ENCODE results near the gene ABCD2.
"Not testable (repeated sequence)": the region's sequence is repeated elsewhere in the genome, so short reads cannot be mapped to it uniquely, and the experiment has no call there.

ABCD2 gene

DNA sequence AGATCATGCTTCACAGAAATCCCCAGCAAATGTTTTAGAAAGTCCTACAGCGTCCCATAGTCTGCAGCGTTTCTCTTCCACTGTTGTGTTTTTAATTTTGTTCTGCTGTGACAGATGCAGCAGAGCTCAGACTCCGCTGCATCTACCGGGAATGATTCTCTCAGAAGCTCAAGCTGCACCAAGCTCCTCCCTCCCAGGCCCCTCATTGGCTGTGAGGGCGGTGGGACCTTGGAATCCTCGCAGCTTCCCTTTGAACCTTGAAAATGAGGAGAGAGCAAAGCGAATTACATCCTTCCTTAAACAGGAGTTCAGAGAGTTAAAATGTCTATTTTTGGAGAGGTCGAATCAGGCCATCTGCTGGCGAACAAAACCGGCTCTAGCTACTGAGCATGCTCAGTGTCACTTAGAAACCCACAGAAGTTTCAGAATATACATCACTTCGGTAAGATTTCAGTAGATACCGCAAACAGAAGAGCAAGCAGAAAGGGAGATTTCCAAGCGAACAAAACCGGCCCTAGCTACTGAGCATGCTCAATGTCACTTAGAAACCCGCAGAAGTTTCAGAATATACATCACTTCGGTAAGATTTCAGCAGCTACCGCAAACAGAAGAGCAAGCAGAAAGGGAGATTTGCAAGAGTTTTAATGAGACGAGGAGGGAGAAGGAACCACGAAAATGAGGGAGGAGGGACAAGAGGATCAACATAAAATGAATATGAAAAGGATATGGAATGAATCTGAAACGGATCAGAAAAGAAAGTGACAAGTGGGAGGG is at the start of gene ABCD2:
ABCD2 (minus strand) TSS at position 144 of the 774 bp plus-strand sequence. CDS start 188 bp downstream, outside the sequence.
- Mint-ChIP-seq H3K9me3 (no peaks in the 10 kb centered on the region), H3K36me3 (ENCODE audit: low read depth) (no peaks in the 10 kb centered on the region), H3K27me3 (no peaks in the 10 kb centered on the region), H3K4me1 (ENCODE audit: low read depth) (peaks cover 53% of the 10 kb centered on the region), H3K4me3 (no peak within 1 kb of the TSS), H3K27ac (no peak within 1 kb of the TSS)

DNA sequence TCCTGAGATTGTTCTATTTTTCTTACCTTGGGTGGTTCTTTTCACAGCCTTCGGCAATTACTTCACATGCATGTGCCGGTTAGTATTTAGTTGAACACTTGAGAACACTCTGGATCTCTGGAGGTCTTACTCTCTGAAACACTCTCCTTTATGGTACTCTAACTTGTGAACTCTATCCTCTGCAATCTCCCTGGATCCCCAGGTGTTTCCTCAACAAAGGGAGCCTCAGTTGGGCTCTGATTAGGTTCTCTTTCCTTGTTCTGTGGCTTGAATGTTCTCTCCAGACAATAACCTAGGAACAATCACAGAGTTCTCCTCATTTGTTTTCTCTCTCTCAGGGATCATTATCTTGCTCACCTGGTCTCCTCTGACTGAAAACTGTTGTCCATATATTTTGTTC is 40.5 kb upstream of the ABCD2 start:
- H3K4me1 Mint-ChIP-seq (ENCODE audit: low read depth), result peaks cover 12% of the 10 kb centered on the region
- peaks cover 6% of the 10 kb centered on the region for H3K9me3 Mint-ChIP-seq
- H3K36me3 Mint-ChIP-seq (ENCODE audit: low read depth), result no peaks in the 10 kb centered on the region
- no peak overlapping the region for H3K4me3 Mint-ChIP-seq
- no peaks in the 10 kb centered on the region for H3K27me3 Mint-ChIP-seq
- H3K27ac Mint-ChIP-seq, result no peak overlapping the region

DNA sequence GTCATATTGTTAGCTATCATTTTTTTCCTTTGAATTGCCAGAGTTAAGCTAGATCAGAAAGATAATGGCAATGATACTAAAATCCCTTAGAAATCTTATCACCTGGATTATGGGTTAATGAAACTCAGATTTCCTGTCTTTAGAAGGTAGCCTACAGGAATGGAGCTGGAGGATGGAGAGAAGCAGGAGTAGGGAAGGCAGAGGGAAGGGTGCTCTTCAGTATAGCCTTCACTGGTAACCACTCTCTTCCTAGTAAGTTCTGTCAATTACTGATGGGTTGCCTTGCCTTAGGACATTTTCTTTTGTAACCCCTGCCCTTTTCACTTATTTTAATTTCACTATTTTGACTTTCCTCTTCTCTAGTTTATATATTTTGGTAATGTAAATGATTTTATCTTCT is 27.8 kb upstream of the ABCD2 start:
- peaks cover 21% of the 10 kb centered on the region for H3K4me1 Mint-ChIP-seq (ENCODE audit: low read depth)
- no peaks in the 10 kb centered on the region for H3K36me3 Mint-ChIP-seq (ENCODE audit: low read depth)
- H3K9me3 Mint-ChIP-seq, result no peaks in the 10 kb centered on the region
- no peaks in the 10 kb centered on the region for H3K27me3 Mint-ChIP-seq
- H3K27ac Mint-ChIP-seq, result no peak overlapping the region
- no peak overlapping the region for H3K4me3 Mint-ChIP-seq

DNA sequence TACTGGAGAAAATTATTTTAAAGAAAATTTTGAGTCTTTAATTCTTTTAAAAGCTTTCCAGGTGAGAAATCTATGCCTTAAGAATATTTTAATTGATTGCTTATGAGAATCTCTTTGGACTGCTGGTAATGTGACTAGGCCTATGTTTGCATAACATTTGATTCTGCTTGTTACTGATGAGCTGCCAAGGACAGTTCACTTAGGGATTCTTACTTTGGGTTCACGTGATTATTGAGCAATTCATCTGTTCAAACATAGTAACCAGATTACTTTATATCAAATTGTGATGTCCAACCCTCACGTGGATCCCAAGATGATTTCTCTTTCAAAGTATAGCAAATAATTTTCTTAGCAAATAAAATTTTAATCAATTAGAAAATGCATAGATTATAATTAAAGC is 27.4 kb upstream of the ABCD2 start:
- no peaks in the 10 kb centered on the region for H3K27me3 Mint-ChIP-seq
- no peak overlapping the region for H3K27ac Mint-ChIP-seq
- H3K9me3 Mint-ChIP-seq, result no peaks in the 10 kb centered on the region
- no peaks in the 10 kb centered on the region for H3K36me3 Mint-ChIP-seq (ENCODE audit: low read depth)
- no peak overlapping the region for H3K4me3 Mint-ChIP-seq
- peaks cover 21% of the 10 kb centered on the region for H3K4me1 Mint-ChIP-seq (ENCODE audit: low read depth)

GRCh38 chr12:39643052-39643451 is 23.4 kb upstream of the ABCD2 start:
- Mint-ChIP-seq H3K36me3 (ENCODE audit: low read depth) (no peaks in the 10 kb centered on the region), H3K4me1 (ENCODE audit: low read depth) (peaks cover 13% of the 10 kb centered on the region), H3K4me3 (no peak overlapping the region), H3K27ac (no peak overlapping the region), H3K9me3 (no peaks in the 10 kb centered on the region), H3K27me3 (no peaks in the 10 kb centered on the region)

GRCh38 chr12:39638840-39639239 is 19.2 kb upstream of the ABCD2 start:
- H3K27ac Mint-ChIP-seq, result no peak overlapping the region
- no peaks in the 10 kb centered on the region for H3K9me3 Mint-ChIP-seq
- no peak overlapping the region for H3K4me3 Mint-ChIP-seq
- no peaks in the 10 kb centered on the region for H3K36me3 Mint-ChIP-seq (ENCODE audit: low read depth)
- no peaks in the 10 kb centered on the region for H3K4me1 Mint-ChIP-seq (ENCODE audit: low read depth)
- no peaks in the 10 kb centered on the region for H3K27me3 Mint-ChIP-seq

GRCh38 chr12:39638178-39638577 is 18.6 kb upstream of the ABCD2 start:
- no peaks in the 10 kb centered on the region for H3K9me3 Mint-ChIP-seq
- H3K4me3 Mint-ChIP-seq, result no peak overlapping the region
- H3K36me3 Mint-ChIP-seq (ENCODE audit: low read depth), result no peaks in the 10 kb centered on the region
- H3K27ac Mint-ChIP-seq, result no peak overlapping the region
- H3K4me1 Mint-ChIP-seq (ENCODE audit: low read depth), result no peaks in the 10 kb centered on the region
- no peaks in the 10 kb centered on the region for H3K27me3 Mint-ChIP-seq

GRCh38 chr12:39632670-39633069 is 13.1 kb upstream of the ABCD2 start:
- Mint-ChIP-seq H3K27ac (no peak overlapping the region), H3K4me3 (no peak overlapping the region), H3K4me1 (ENCODE audit: low read depth) (peaks cover 28% of the 10 kb centered on the region), H3K36me3 (ENCODE audit: low read depth) (peaks cover 4% of the 10 kb centered on the region), H3K27me3 (no peaks in the 10 kb centered on the region), H3K9me3 (peaks cover 4% of the 10 kb centered on the region)

DNA sequence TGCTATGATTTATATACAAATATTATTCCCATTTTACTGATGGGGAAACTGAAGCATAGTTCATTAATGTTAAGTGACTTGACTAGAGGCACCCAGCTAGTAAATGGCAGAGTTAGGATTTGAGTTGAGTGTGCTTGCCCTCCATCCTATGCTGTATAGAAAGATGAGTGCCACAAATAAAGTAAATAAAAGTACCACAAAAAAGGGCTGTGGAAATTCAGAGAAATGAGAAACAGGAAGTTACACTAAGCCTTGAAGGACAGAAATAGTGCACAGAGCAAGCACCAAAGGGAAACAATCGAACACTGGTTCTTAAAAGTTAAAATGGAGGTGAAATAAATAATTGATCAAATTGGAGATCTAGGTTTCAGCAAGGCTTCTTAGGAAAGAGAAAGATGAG is 9.2 kb upstream of the ABCD2 start:
- H3K4me1 Mint-ChIP-seq (ENCODE audit: low read depth), result peaks cover 60% of the 10 kb centered on the region
- H3K27ac Mint-ChIP-seq, result peak overlapping the region; percentile 88

DNA sequence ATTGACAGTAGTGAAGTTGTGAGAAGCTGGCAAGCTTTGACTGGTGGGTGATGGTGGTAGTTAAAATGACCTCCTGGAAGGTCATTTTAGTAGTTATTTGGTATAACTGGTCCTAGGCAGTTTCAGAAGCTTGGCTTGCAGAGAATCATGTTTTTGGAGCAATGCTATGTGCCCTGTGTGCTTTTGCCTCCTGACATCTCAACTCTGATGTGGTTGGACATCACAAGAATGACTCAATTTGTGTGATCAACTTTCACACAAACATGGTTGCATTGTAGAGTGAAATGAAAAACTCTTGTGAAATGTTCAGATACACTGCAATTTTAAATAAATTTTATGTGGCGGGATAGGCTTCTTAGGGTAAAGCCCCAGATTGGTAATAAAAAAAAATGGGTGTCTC is 8.3 kb upstream of the ABCD2 start:
- H3K27me3 Mint-ChIP-seq, result no peaks in the 10 kb centered on the region
- H3K36me3 Mint-ChIP-seq (ENCODE audit: low read depth), result peaks cover 4% of the 10 kb centered on the region
- H3K4me3 Mint-ChIP-seq, result peak overlapping the region; percentile 49
- H3K27ac Mint-ChIP-seq, result peak overlapping the region; percentile 88
- H3K9me3 Mint-ChIP-seq, result peaks cover 4% of the 10 kb centered on the region
- peaks cover 67% of the 10 kb centered on the region for H3K4me1 Mint-ChIP-seq (ENCODE audit: low read depth)

More for the DNA sequence above, 9.2 kb upstream of the ABCD2 start:
- Mint-ChIP-seq H3K9me3 (peaks cover 4% of the 10 kb centered on the region), H3K36me3 (ENCODE audit: low read depth) (peaks cover 4% of the 10 kb centered on the region), H3K27me3 (no peaks in the 10 kb centered on the region), H3K4me3 (peak overlapping the region; percentile 57)

DNA sequence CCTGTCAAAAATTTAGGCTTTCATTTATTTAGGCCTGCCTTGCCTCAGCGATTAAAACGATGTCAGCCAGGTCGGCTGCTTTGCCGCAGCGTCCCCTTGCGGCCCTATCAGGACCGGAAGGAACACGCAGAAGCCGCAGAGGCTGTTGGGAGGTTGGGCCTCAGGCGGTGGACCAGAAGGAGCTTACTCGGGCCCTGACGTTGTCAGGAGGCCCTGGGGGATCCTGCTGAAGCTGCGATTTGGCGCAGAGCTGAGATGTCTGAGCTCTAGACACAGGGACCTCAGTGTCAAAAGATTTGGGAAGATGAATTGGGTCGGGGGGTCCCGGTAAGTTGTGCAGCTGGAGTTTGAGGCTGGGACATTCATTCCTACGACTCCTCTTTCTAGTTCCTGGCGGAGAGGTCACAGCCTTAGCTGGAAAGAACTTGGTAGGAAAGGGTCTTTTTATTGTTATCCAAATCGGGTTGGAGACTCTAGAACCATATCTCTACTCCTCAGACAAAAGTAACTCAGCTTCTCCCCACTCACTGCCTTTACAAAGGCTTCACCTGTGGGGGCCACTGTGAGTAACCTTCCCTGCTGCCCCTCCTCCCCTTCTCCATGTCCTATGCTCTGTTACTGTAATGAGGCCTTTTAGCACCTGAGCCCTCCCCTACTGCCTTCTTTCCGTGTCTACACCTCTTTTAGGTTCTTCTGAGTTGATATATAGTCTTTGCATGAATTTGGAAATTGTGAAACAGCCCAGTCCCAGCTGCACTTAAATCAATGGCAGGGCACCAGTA is 6.6 kb upstream of the ABCD2 start:
- Mint-ChIP-seq H3K4me1 (ENCODE audit: low read depth) (peaks cover 83% of the 10 kb centered on the region), H3K27ac (peak overlapping the region; percentile 72)

GRCh38 chr12:39623919-39624318 is 4.3 kb upstream of the ABCD2 start:
- Mint-ChIP-seq H3K9me3 (no peaks in the 10 kb centered on the region), H3K4me1 (ENCODE audit: low read depth) (peaks cover 70% of the 10 kb centered on the region), H3K27ac (peak overlapping the region; percentile 67), H3K27me3 (no peaks in the 10 kb centered on the region), H3K4me3 (peak overlapping the region; percentile 12), H3K36me3 (ENCODE audit: low read depth) (no peaks in the 10 kb centered on the region)

More for the DNA sequence above, 6.6 kb upstream of the ABCD2 start:
- Mint-ChIP-seq H3K27me3 (no peaks in the 10 kb centered on the region), H3K9me3 (peaks cover 4% of the 10 kb centered on the region), H3K36me3 (ENCODE audit: low read depth) (peaks cover 4% of the 10 kb centered on the region), H3K4me3 (no peak overlapping the region)

- not testable (repeated sequence) for H3K27me3 Mint-ChIP-seq; H3K9me3 Mint-ChIP-seq; H3K36me3 Mint-ChIP-seq (ENCODE audit: low read depth); H3K4me3 Mint-ChIP-seq; H3K27ac Mint-ChIP-seq
- peaks cover 63% of the 10 kb centered on the region for H3K4me1 Mint-ChIP-seq (ENCODE audit: low read depth)
Observed at GRCh38 chr12:39623160-39623559, 3.6 kb upstream of the ABCD2 start.

GRCh38 chr12:39622306-39622705 is 2.7 kb upstream of the ABCD2 start:
- H3K4me1 Mint-ChIP-seq (ENCODE audit: low read depth), result peaks cover 59% of the 10 kb centered on the region

GRCh38 chr12:39621670-39622069 is 2.1 kb upstream of the ABCD2 start:
- Mint-ChIP-seq H3K36me3 (ENCODE audit: low read depth) (no peaks in the 10 kb centered on the region), H3K4me3 (peak overlapping the region; percentile 40), H3K9me3 (no peaks in the 10 kb centered on the region), H3K4me1 (ENCODE audit: low read depth) (peaks cover 61% of the 10 kb centered on the region), H3K27me3 (no peaks in the 10 kb centered on the region), H3K27ac (no peak overlapping the region)

More at GRCh38 chr12:39622306-39622705, 2.7 kb upstream of the ABCD2 start:
- Mint-ChIP-seq H3K27me3 (no peaks in the 10 kb centered on the region), H3K27ac (no peak overlapping the region), H3K9me3 (no peaks in the 10 kb centered on the region), H3K4me3 (peak overlapping the region; percentile 40), H3K36me3 (ENCODE audit: low read depth) (no peaks in the 10 kb centered on the region)

Measured in stimulated activated naive CD8-positive, alpha-beta T cell treated with anti-CD3 and anti-CD28 coated beads, Interleukin-15, Interleukin-2, amounts not matched to agents 100 ng/mL and 50 ng/mL, for 24 hours (primary cell).